ENCODE data around the gene BTBD16.

BTBD16 gene

GRCh38 chr10:122280156-122280555, 9.1 kb downstream of the BTBD16 start:
- ATAC-seq (no peak), DNase-seq (ENCODE audit: low spot score in 2 of 2) (no peak)
- Mint-ChIP-seq H3K27ac (no peak overlapping the region), H3K4me3 (no peak overlapping the region), H3K36me3 (no peaks in the 10 kb centered on the region), H3K9me3 (no peaks in the 10 kb centered on the region), H3K4me1 (peaks cover 16% of the 10 kb centered on the region)

DNA sequence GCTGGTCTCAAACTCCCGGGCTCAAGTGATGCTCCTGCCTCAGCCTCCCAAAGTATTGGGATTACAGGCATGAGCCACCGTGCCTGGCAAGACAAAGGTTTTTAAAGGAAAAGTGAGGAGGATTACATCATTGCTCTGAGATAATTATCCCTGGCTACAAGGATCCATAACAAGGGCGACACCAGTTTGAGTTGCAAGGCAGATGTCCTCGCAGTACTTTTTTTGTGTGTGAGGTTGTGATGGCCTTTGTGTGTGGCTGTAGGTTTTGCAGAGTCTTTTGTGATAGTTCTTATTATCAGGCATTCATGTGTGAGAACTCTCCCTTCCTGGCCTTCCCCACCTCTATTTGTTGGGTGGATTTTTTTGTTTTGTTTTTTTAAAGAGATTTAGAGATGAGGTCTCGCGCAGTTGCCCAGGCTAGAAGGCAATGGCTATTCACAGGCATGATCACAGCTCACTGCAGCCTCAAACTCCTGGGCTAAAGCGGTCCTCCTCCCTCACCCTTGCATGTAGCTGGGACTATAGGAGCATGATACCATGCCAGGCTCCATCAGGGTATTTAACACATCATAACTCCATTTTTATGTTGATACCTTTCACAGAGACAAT, 10.0 kb downstream of the BTBD16 start:
- ATAC-seq (no peak), DNase-seq (ENCODE audit: low spot score in 2 of 2) (no peak)

DNA sequence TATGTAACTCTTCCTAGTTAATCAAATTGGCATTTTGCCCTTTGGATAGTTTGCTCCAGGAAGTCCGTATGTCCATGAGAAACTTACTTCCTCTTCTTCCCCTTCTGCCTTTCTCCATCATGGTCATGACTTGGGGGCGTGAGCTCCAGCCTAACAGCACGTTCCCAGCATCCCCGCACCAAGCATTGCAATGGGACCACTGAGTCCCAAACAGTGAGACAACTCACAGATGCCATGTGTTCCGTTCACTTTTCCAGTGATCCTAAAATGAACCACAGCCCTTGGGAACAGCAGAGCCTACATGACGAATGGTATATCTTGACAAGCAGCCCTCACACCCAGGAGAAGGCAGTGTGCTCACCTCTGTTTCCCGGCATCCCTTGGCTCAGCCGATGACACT, 10.7 kb downstream of the BTBD16 start:
- Mint-ChIP-seq H3K4me1 (peaks cover 16% of the 10 kb centered on the region), H3K9me3 (no peaks in the 10 kb centered on the region), H3K36me3 (no peaks in the 10 kb centered on the region), H3K27ac (no peak overlapping the region), H3K4me3 (no peak overlapping the region)
- DNase-seq (ENCODE audit: low spot score in 2 of 2) (no peak), ATAC-seq (no peak)

More for the DNA sequence above, 10.0 kb downstream of the BTBD16 start:
- H3K4me3 Mint-ChIP-seq: no peak overlapping the region
- H3K36me3 Mint-ChIP-seq: no peaks in the 10 kb centered on the region
- peaks cover 16% of the 10 kb centered on the region for H3K4me1 Mint-ChIP-seq
- no peaks in the 10 kb centered on the region for H3K9me3 Mint-ChIP-seq
- H3K27ac Mint-ChIP-seq: no peak overlapping the region

GRCh38 chr10:122282253-122282671, 11.2 kb downstream of the BTBD16 start:
- no peaks in the 10 kb centered on the region for H3K36me3 Mint-ChIP-seq
- no peaks in the 10 kb centered on the region for H3K9me3 Mint-ChIP-seq
- ATAC-seq: peak; percentile 52
- no peak overlapping the region for H3K27ac Mint-ChIP-seq
- H3K4me1 Mint-ChIP-seq: peaks cover 16% of the 10 kb centered on the region
- no peak for DNase-seq (ENCODE audit: low spot score in 2 of 2)
- no peak overlapping the region for H3K4me3 Mint-ChIP-seq

DNA sequence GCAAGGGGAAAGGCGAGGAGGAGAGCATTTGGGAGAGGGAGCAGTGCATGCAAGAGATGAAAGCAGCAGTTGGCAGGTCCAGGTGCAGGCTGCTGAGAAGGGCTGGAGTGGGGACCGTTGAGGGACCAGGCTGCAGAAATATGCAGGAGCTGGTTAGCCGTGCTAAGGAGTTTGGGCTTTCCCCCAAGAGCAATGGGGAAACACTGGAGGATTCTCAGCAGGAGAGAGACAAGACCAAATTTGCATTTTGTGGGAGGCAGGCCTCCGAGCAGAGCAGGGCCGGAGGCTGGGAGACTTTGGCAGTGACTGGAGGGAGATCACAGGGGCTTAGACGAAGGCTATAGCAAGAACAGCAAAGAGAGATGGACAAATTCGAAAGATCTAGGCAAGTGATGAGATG, 11.8 kb downstream of the BTBD16 start:
- DNase-seq (ENCODE audit: low spot score in 2 of 2): no peak
- no peak for ATAC-seq
- Mint-ChIP-seq H3K27ac (no peak overlapping the region), H3K4me3 (no peak overlapping the region), H3K36me3 (no peaks in the 10 kb centered on the region), H3K9me3 (no peaks in the 10 kb centered on the region), H3K4me1 (peaks cover 16% of the 10 kb centered on the region)

DNA sequence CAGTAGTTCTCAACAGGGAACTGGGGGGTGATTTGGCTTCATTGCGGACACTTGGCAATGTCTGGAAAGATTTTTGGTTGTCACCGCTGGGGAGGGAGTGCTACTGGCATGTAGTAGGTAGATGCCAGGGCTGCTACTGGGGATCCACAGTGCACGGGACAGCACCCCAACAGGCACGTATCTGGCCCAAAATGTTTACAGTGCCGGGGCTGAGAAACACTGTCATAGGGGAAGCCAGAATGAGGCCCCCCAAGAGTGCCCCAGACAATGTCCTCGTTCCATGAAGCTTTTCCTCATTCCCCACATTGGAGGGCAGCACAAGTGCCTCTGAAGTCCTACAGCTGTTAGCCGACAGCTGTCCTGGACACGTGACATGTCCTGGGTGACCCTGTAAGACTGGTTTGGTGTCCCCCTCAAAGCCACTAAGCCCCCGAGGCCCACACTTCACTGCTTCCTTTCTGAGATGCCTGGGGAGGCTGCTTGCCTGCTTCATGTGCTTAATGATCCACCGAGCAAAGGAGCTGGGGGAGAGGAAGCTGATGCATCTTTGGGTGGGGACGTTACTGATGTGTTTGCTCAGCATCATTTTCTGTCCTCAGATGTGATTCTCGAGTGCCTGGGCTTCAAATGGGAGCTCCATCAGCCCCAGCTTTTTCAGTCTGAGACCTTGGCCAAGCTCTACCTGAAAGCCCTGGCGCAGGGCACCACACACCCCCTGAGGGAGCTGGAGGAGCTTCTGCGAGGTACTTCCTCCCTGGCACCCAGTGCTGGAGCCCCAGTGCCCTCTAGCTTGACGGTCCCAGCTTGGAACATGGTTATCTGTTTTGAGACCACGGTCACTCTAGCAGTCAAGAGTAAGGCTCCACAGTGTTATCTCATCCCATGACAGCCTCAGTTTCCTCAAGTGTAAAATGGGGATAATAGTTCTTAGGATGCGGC, 14.7 kb downstream of the BTBD16 start:
- Mint-ChIP-seq H3K4me3 (no peak overlapping the region), H3K36me3 (no peaks in the 10 kb centered on the region), H3K4me1 (peaks cover 9% of the 10 kb centered on the region), H3K9me3 (no peaks in the 10 kb centered on the region), H3K27ac (no peak overlapping the region)
- DNase-seq (ENCODE audit: low spot score in 2 of 2) (no peak), ATAC-seq (no peak)

DNA sequence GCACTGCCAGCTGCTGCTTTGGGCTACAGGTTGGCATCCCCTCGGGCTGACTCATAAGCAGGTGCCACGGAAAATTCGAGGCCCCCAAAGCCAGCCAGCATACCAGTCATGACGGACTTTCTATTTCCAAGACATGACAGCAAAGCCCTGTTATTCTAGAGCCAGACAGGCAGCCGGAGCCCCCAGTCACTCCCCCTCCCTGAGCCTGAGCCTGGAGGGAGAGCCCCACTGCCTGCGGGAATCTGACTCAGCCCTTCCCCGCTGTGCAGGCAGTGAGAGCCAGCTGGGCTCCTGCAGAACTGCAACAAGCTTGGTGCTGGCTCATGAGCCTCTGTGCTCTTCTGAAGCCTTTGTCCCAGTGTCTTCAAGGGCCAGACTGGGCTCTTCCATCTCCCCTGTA, 15.8 kb downstream of the BTBD16 start:
- no peak overlapping the region for H3K4me3 Mint-ChIP-seq
- no peak overlapping the region for H3K27ac Mint-ChIP-seq
- no peaks in the 10 kb centered on the region for H3K36me3 Mint-ChIP-seq
- H3K9me3 Mint-ChIP-seq: no peaks in the 10 kb centered on the region
- peaks cover 9% of the 10 kb centered on the region for H3K4me1 Mint-ChIP-seq
- ATAC-seq: no peak
- no peak for DNase-seq (ENCODE audit: low spot score in 2 of 2)

DNA sequence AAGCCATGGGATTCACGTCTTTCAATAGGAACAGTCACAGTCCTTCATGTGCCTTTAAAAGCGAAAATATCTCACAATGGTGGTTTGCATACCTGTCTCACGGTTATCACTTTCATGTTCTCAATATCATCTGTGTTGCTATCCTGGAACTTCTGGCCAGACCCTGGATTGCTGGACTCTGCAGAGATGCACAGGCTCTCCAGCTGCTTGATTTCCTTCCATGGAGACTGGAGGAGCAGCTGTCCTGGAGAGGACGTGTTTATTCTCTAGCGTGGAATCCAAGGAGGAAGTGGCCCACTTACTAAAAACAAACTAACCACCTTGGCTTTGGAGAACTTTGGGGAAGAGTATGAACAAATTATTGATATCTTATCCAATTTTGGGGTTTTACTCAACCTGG, 16.5 kb downstream of the BTBD16 start:
- H3K36me3 Mint-ChIP-seq: no peaks in the 10 kb centered on the region
- H3K4me1 Mint-ChIP-seq: peaks cover 4% of the 10 kb centered on the region
- H3K9me3 Mint-ChIP-seq: no peaks in the 10 kb centered on the region
- DNase-seq (ENCODE audit: low spot score in 2 of 2): no peak
- ATAC-seq: no peak
- no peak overlapping the region for H3K4me3 Mint-ChIP-seq
- no peak overlapping the region for H3K27ac Mint-ChIP-seq

DNA sequence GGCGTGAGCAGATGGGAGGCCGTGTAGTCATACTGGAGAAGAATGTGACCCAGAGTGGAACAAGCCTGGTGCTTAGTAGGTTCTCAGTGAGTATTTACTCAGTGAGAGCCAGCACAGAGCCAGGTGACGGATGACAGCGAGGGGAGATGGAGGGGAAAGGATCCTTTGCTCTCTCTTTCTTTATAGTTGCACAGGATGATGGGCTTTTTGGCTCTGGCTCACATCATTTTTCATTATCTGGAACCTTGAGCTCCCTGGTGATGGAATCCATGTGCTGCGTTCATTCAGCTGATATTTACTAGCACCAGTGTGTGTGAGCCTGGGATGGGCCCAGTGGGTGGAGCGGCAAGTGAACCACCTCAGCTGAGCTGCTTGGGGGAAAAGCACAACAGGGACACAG, 17.2 kb downstream of the BTBD16 start:
- DNase-seq (ENCODE audit: low spot score in 2 of 2): no peak
- H3K9me3 Mint-ChIP-seq: no peaks in the 10 kb centered on the region
- no peak overlapping the region for H3K4me3 Mint-ChIP-seq
- no peaks in the 10 kb centered on the region for H3K36me3 Mint-ChIP-seq
- H3K4me1 Mint-ChIP-seq: no peaks in the 10 kb centered on the region
- ATAC-seq: no peak
- no peak overlapping the region for H3K27ac Mint-ChIP-seq

GRCh38 chr10:122288917-122289316, 17.8 kb downstream of the BTBD16 start:
- Mint-ChIP-seq H3K4me1 (no peaks in the 10 kb centered on the region), H3K4me3 (no peak overlapping the region), H3K9me3 (no peaks in the 10 kb centered on the region), H3K36me3 (no peaks in the 10 kb centered on the region), H3K27ac (no peak overlapping the region)
- ATAC-seq (no peak), DNase-seq (ENCODE audit: low spot score in 2 of 2) (no peak)

- Mint-ChIP-seq H3K9me3 (no peaks in the 10 kb centered on the region), H3K4me3 (no peak overlapping the region), H3K27ac (no peak overlapping the region), H3K4me1 (peaks cover 8% of the 10 kb centered on the region), H3K36me3 (no peaks in the 10 kb centered on the region)
- no peak for DNase-seq (ENCODE audit: low spot score in 2 of 2)
- ATAC-seq: no peak
Measured at GRCh38 chr10:122290334-122290733, 19.2 kb downstream of the BTBD16 start.

- H3K4me3 Mint-ChIP-seq: no peak overlapping the region
- H3K4me1 Mint-ChIP-seq: peaks cover 12% of the 10 kb centered on the region
- ATAC-seq (no peak), DNase-seq (ENCODE audit: low spot score in 2 of 2) (no peak)
- no peaks in the 10 kb centered on the region for H3K9me3 Mint-ChIP-seq
- H3K36me3 Mint-ChIP-seq: no peaks in the 10 kb centered on the region
- H3K27ac Mint-ChIP-seq: no peak overlapping the region
Measured at GRCh38 chr10:122290833-122291532, 19.9 kb downstream of the BTBD16 start.

- H3K4me3 Mint-ChIP-seq: no peak overlapping the region
- ATAC-seq (no peak), DNase-seq (ENCODE audit: low spot score in 2 of 2) (no peak)
- peaks cover 12% of the 10 kb centered on the region for H3K4me1 Mint-ChIP-seq
- H3K27ac Mint-ChIP-seq: no peak overlapping the region
- H3K36me3 Mint-ChIP-seq: no peaks in the 10 kb centered on the region
- H3K9me3 Mint-ChIP-seq: no peaks in the 10 kb centered on the region
Measured at GRCh38 chr10:122291739-122292138, 20.6 kb downstream of the BTBD16 start.

DNA sequence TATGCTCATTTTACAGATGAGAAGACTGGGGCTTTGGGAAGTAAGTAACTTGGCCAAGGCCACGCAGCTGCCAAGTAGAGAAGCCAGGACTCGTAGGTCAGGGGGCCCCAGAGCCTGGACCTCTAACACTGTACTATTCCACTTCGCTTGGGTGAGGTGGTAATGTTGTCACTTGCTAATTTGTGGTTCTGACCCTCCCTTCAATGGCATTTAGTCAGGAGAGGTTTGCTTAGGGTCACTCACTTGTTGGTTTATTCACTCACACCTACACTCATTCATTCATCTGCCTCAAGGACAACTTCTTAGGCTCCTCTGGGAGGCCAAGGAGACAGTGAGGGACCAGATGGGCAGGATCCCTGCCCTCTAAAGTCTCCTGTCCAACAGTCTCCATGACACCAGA, 21.3 kb downstream of the BTBD16 start:
- peaks cover 12% of the 10 kb centered on the region for H3K4me1 Mint-ChIP-seq
- H3K36me3 Mint-ChIP-seq: no peaks in the 10 kb centered on the region

DNA sequence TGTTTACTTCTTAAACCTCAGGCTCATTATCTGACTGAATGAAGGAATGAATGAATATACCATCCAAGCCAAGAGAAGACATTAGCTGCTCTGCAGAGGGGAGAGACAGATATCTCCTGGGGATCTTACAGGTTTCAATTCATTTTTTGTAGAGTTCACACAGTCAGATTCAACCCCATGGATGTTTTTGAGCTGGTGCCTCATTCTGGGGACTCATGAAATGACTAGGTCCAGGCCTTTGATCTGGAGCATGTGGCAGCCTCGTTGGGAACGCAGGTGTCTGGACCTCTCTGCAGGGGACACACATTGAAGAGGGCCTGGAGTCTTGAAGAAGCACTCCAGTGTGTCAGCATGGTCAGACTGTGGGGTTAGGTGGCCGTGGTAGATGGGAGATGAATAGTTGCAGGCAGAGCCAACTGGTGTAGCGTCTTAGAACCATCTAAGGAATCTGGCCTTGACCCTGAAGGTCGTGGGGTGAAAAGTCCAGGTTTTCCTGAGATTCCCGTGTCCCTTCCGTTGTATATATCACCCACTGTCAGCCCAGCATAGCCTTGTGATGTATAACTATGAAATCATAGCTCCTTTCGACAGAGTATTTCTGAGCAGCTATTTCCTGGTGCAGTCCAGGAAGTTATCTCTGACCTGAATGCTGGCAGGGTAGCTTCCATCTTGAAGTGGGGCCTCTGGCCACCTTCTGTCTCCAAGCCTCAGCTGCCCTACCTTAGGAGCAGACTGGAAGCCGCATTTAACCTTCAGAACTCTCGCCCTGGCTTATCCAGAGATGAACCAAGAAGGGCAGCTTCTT, 22.3 kb downstream of the BTBD16 start:
- no peak overlapping the region for H3K4me3 Mint-ChIP-seq
- DNase-seq (ENCODE audit: low spot score in 2 of 2) (no peak), ATAC-seq (no peak)
- no peak overlapping the region for H3K27ac Mint-ChIP-seq
- H3K36me3 Mint-ChIP-seq: no peaks in the 10 kb centered on the region
- H3K4me1 Mint-ChIP-seq: peaks cover 12% of the 10 kb centered on the region
- no peaks in the 10 kb centered on the region for H3K9me3 Mint-ChIP-seq

More for the DNA sequence above, 21.3 kb downstream of the BTBD16 start:
- DNase-seq (ENCODE audit: low spot score in 2 of 2) (no peak), ATAC-seq (no peak)
- Mint-ChIP-seq H3K27ac (no peak overlapping the region), H3K9me3 (no peaks in the 10 kb centered on the region), H3K4me3 (no peak overlapping the region)
